ENCODE results near the gene RASSF5.
"Not testable (repeated sequence)": the region's sequence is repeated elsewhere in the genome, so short reads cannot be mapped to it uniquely, and the experiment has no call there.

RASSF5 gene

DNA sequence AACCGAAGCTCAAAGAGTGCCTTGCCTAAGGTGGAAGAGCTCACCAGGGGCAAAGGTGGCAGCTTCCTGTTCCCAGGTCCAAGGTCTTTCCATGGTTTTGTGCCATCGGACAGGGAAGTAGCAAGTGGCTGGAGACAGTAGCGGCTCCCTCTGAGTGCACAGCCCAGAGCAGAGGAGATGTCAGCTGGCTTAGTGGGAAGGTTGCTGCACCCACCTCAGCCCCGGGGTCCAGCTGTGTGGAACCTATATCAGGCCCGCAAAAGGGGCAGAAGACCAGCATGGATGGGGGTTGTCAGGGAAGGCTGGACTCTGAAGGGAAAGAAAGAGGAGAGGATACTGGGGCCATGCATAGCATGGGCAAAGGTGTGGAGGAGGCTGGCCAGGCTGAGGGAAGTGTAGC, 30.2 kb upstream of the RASSF5 start:
- DNase-seq = no peak

DNA sequence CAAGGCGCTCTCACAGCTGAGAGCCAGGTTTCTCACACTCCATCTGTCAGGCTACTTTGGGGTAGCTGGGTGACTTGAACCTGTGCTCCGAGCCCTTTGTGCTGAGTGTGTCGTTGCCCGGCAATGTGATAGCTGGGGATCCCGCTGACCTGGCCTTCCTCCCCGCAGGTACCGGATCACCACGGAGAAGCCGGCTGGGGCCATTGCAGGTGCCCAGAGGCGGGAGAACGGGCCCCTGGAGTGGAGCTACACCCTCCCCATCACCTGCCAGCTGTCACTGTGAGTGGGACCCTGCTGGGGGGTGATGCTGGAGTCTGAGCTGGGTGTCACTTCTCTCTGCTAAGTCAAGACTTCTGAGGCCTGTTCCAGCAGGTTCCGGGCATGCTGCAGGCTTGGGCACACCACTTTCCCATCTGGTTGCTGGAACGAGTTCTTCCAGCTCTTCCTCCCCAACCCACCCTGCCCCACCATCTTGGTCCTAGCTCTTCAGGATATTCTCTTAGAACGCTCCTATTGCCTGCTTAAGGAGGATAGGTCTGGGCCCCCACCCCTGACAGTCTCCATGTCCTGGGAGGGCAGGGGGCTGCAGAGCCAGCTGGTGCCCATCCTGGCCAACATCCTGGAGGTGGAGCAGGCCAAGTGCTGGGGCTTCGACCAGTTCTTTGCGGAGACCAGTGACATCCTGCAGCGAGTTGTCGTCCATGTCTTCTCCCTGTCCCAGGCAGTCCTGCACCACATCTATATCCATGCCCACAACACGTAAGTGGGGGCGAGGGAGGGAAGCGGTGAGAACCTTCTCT, 29.6 kb upstream of the RASSF5 start:
- DNase-seq = no peak

DNA sequence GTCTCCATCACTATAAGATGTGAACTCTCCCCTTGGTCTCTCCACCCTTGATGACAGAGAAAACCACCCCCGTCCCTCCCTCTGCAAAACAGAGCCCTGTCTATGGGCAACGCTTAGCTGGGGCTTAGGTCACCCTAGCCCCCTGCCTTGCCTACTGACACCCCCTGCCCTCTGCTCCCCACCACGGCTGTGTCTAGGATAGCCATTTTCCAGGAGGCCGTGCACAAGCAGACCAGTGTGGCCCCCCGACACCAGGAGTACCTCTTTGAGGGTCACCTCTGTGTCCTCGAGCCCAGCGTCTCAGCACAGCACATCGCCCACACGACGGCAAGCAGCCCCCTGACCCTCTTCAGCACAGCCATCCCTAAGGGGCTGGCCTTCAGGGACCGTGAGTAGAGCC, 28.6 kb upstream of the RASSF5 start:
- DNase-seq = no peak

DNA sequence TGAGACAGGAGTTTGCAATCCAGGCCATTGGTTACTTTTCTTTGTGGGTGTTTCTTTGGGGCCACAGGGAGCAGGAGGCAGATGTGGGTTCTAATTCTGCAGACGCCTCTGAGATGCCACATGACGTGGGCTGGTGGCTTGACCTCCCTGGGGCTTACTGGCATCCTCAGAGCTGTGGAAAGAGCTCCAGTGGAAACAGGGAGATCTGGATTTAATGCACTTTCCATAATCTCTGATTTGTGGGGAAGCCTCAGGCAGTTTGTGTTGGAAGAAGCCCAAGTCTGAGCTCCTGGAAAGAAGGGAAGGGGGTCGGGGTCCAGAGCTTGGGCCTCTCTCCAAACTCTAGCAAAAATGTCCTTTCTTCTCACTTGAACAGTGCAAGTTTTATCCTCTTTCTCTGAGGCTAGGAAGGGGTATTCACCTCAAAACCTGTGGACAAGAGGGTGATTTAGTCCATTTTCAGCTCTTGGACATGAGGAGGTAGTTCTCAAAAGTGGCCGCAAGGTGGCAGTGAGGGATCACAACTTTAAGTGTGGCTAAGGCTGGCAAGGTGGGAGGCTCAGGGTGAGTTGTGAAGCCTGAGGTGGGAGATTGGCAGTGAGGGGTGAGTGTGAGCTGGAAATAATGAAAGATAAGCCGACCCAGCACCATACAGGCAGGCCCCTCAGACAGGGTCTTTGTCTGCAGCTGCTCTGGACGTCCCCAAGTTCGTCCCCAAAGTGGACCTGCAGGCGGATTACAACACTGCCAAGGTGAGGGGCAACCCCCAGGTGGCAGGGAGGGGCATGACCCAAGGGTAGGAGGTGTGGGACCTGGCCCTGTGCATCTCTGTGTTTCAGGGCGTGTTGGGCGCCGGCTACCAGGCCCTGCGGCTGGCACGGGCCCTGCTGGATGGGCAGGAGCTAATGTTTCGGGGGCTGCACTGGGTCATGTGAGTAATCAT, 27.9 kb upstream of the RASSF5 start:
- DNase-seq = peak; percentile 29

DNA sequence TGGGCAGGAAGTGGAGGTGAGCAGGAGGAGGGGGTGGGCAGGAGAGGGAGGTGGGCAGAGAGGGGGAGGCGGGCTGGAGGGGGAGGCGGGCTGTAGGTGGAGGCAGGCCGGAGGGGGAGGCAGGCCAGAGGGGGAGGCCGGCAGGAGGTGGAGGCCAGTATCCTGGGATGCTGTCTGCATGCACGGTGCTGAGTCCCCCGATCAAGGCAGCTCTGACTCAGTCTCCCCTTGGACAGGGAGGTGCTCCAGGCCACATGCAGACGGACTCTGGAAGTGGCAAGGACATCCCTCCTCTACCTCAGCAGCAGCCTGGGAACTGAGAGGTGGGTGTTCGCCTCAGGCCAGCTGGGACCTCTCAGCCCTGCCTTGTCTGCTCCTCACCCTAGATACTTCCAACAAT, 27.1 kb upstream of the RASSF5 start:
- no peak for DNase-seq

DNA sequence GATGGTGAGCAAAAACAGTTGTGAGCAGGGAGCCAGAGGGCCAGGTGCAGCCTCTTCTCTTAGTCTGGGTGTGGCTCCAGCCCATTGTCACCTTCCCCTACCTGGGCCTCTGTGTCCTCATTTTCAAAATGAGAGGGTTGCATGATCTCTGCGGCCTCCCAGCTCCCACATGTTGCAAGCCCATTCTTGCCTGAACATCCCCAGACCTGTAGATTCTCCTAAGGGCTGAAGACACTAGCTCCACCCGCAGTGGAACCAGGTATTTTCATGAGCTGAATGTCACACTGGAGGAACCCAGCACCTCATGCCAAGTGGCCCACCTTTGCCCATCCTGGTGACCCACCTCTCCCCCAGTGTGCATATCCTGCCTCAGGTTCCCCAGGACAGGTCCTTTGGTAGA, 24.7 kb upstream of the RASSF5 start:
- no peak for DNase-seq

DNA sequence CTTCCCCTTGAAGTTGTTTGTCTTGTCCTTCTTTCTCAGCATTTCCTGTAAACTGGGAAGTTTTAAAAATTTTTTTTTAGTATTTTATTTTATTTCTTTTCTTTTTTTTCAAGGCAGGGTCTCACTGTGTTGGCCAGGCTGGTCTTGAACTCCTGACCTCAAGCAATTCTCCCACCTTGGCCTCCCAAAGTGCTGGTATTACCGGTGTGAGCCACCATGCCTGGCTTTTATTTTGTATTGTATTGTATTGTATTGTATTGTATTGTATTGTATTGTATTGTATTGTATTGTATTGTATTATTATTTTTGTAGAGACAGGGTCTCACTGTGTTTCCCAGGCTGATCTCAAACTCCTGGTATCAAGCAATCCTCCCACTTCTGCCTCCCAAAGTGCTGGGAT, 23.5 kb upstream of the RASSF5 start:
- DNase-seq = not testable (repeated sequence)

DNA sequence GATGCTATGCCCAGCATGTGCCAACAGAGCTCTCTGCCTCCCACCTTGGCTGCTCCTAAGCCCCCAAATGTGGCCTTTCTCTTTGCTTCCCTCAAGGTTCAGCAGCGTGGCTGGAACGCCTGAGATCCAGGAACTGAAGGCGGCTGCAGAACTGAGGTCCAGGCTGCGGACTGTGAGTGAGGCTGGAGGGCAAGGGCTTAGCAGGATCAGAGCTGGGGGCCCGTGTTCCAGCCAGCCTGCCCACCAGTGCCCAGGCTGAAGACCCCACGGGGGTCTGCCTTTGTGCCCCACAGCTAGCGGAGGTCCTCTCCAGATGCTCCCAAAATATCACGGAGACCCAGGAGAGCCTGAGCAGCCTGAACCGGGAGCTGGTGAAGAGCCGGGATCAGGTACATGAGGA, 22.4 kb upstream of the RASSF5 start:
- DNase-seq = no peak

DNA sequence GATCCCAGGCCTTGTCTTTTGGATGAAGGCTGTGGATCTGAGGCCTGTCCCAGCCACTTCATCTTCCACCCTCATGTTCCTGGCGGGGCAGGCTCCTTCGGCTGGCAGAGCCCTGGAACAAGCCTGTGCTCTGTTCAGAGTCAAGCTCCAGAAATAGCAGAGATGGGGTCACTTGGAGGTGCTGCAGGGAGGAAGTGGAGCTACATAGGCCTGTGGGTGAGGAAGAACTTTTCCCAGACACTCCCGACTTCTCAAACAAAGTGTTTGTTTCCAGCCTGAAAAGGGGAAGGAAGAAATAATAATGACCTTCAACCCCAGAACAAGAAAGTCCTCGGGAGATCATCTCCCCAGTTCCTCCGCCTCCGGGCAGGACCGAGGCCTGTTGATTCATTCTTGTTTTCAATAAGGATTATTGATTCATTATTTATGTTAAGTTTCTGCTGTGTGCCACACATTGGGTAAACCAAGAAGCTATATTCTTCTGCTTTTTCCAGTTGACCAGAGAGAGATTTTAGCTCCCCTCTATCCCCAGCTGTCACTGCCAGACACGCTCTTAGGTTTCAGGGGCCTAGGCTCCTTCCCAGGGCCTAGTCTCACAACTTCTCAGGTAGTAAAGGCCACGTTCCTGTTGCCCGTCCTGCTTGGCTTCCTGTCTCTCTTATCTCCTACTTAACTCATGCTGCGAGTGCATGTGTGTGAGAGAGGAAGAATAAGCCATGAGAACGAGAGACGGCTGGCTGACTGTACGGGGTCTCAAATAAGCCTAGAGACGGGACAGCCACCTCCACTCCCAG, 20.1 kb upstream of the RASSF5 start:
- no peak for DNase-seq

DNA sequence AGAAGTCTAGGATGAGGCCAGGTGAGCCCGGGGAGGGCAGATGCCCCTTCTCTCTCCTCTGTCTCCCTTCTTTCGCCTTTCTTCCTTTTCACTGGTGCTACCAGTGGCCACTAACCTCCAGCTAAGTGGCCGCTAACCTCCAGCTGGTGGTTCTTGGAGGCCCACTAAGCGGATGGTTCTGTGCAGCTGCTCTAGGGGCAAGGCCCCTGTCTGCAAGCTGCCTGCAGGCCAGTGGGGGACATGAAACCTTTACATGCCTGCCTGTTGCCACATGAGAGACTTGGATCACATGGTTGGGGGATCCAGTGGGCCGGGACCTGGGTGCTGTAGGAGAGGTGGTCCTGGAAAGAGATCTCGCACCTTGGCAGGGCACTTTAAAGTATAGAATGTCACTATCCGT, 19.4 kb upstream of the RASSF5 start:
- no peak for DNase-seq

DNA sequence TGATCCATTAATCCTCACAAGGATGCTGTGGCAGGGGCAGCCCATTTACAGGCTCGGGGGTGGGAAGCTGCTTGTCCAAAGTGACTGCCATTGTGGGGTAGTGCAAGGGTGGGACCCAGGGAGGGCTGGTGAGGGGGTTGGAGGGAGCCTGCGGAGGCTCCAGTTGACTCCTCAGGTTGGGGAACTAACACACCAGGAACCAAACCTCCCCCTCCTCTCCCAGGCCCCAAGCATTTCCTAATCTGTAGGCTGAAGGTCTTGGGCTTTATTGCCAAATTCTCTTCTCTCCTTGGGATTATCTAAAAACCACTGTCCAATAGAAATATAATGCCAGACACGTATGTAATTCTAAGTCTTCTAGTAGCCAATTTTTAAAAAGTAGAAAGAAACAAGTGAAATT, 18.9 kb upstream of the RASSF5 start:
- DNase-seq = no peak

DNA sequence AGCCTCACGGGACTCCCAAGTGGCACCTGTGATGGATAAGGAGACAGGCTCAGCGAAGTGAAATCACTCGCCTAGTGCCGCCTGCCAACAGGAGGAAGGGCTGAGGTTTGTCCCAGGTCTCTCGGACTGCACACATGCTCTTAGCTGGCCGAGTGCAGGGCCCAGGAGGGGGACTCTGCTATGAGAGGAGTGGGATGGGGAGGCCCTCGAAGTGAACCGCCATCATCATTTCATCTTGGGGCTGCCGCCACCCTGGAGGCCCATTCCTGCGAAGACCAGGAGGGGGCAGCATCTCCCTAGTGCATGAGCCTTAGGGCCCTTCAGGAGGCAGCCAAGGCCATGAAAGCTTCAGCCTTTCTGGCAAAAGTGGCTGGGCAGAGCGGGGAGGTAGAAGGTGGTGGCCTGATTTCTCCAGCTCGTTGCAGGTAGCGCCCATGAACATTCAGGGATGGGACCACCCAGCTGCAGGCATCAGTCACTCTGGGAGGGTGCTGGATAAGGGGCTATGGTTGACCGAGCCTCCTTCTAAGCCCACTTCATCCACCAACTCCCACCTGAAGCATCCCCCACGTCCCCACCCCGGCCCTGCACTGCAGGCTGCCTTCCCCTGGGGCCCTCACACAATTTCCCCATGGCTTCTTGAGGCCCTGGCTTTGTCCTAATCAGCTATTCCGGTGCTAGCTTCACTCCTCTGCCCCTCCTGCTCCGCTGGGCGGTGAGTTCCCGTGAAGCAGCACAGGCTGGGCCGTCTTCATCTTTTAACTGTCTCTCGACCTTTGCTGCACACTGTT, 17.2 kb upstream of the RASSF5 start:
- peak; percentile 50 for DNase-seq

DNA sequence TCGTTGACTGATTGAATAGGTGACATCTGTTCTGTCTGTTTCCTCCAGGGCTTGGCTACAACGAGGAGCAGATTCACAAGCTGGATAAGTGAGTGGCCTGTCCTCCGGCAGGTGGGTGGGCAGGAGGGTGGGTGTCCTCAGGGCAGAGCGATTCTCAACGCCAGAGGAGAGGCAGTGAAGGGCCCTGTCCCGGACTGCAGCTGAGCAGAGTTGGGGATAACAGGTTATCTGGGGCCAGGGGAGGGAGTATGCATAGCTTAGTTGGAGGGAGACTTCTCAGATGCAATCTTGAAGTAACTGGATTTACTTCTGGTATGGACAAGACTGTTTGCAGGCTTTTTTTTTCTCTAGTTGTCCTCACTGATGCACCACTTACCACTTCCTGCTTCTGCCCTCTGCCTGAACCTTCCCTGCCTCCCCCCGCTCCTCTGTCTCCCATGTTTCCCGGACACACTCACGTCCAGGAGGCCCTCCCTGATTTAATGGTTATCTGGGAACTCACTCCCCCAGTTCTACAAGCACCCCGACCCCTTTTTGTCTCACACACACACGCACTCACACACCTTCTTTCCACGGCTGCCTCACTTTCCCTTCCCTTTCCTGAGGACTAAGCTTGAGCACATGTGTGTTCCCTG, 16.4 kb upstream of the RASSF5 start:
- no peak for DNase-seq

DNA sequence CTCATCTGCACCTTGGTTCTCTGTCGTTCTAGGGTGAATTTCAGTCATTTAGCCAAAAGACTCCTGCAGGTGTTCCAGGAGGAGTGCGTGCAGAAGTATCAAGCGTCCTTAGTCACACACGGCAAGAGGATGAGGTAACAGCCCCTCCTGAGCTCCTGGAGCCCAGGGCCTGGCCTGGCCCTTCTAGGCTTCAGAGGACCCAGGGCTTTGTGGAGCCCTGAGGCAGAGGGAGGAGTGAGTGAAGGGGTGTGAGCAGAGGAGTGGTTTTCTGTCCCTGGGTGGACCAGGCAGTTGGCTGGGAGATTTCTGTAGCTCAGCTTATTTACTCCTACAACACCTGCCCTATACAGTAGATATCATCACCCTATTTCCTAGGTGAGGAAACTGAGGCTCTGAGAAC, 15.7 kb upstream of the RASSF5 start:
- DNase-seq = no peak

DNA sequence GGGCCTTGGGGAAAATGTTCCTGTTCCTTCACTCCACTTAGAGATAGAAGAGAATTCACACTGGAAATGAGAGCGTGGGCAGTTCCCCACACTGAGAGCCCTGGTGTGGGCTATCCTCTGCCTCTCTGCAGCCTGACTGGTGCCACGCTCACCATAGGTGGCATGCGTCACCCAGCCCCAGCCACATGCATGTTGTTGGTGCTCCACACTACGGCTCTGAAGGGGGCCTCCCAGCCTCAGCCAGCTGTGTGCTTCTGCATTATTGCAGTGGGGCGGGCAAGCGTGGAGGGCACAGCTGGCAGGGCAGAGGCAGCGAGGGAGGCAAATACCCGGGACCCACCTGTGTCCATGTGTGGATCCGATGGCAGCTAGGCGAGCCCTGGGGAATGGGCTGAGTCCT, 14.7 kb upstream of the RASSF5 start:
- no peak for DNase-seq

DNA sequence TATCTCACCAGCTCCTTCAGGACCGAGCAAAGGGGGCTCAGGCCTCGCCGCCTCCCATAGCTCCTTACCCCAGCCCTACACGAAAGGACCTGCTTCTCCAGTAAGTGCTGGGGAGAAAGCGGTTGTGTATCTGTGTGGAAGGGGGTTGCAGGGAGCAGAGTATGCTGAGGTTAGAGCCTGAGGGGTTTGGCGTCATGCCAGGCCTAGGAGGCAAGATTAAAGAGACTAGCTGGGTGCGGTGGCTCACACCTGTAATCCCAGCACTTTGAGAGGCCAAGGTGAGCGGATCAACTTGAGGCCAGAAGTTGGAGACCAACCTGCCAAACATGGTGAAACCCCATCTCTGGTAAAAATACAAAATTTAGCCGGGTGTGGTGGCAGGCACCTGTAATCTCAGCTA, 14.1 kb upstream of the RASSF5 start:
- DNase-seq = no peak

DNA sequence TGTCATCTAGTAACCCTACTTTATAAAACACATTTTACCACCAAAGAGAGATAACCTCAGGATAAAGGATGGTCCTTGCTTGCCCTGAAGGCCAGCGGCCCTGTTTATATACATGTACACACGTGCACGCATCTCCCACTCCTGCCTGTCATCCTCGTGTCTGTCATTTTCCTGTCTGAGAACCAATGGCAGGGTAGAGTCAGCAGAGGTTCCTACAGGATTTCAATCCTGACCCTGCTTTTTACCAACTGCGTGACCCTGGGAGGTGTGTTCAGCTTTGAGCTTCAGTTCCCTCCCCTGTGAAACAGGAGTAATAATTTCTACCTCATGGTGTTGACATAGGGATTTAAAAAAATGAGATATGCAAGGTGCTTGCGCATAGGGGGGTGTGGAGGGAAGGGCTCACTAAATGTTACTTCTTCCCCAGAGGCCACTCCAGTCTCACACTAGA, 12.3 kb upstream of the RASSF5 start:
- no peak for DNase-seq

DNA sequence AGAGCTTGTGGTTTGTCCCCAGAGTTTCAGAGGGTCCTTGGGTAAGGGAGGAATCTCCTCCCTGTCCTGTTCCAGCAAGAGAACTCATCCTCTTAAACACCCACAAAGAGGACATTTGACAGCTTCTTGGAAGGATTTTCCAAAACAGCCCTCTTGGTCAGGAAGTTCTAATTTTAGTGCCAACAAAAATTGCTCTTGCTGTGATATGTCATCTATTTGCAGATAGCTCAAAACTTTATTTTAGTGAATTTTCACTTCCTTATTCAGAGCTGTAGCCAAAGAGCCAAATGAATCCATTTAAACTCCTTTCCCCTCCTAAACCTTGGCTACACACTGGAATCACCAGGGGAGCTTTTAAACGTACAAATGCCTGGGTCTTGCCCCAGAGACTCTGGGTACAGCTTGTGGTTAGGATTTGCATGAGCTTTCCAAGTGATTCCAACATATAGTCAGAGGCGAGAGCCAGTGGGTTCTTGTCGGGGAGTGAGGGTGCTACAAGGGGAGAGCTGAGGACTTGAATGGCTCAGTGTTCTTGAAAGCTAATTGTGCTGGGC, 11.8 kb upstream of the RASSF5 start:
- DNase-seq = no peak

DNA sequence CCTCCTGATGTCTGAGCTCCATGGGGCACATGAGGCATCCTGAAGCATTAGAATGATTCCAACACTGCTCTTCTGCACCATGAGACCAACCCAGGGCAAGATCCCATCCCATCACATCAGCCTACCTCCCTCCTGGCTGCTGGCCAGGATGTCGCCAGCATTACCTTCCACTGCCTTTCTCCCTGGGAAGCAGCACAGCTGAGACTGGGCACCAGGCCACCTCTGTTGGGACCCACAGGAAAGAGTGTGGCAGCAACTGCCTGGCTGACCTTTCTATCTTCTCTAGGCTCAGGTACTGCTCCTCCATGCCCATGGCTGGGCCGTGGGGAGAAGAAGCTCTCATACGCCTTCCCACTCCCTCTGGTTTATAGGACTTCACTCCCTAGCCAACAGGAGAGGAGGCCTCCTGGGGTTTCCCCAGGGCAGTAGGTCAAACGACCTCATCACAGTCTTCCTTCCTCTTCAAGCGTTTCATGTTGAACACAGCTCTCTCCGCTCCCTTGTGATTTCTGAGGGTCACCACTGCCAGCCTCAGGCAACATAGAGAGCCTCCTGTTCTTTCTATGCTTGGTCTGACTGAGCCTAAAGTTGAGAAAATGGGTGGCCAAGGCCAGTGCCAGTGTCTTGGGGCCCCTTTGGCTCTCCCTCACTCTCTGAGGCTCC, 11.1 kb upstream of the RASSF5 start:
- no peak for DNase-seq

DNA sequence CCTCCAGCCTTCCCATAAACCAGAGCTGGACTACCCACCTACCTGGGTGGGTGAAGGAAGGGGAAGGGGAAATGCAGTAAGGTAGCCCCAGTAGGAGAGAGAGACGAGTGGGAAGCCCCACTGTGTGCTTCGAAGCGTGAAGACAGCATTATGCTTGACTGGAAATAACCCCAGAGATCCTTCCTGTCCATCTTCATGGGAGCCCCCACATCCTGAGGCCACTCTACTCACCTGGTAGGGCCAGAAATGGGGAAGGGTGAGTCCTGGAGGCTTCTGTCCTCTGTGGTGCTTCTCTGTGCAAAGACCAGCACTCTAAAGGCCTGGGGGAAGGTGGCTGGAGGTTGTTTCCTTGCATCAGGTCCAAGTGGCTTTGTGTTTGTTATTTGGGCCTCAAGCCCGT, 10.0 kb upstream of the RASSF5 start:
- DNase-seq = no peak

DNA sequence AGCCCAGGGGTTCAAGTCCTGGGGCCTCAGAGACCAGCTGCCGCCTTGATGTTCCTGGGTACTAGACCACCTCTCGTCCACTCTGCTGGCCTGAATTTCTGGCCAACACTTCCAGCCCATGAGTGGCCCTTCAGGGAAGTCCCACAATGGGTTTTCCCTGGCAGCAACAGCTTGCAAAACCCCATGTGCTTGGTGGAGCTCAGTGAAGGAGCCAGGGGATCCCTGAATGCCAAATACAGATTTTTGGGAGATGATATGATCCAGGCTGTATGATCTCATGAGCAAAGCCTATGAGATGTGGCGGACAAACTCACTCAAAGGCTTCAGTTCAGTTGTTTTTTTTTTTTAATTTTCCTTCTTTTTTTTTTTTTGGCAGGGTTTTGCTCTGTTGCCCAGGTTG, 9.6 kb upstream of the RASSF5 start:
- DNase-seq = no peak

Measured in SHP77 treated with DMSO at 0.1 percent for 48 hours (cell line).